ENCODE results near the gene CRIM1.

GRCh38 chr2:36484454-36484853 lies 128.9 kb downstream of the CRIM1 start:
- TF ChIP-seq CTCF (IDR thresholded peaks at IDR 0.05; ENCODE audit: borderline replicate concordance, extremely low read depth, low read length, poor library complexity, severe bottlenecking) (no peak), EZH2 (IDR thresholded peaks at IDR 0.05; ENCODE audit: borderline replicate concordance, low read depth, low read length, severe bottlenecking) (no peak)

Measured in DND-41 (cell line).